ENCODE measurements around the gene TPD52L1.
A peak's percentile ranks its signal among the peaks of the same experiment; 100 is the strongest.

The TPD52L1 gene

DNA sequence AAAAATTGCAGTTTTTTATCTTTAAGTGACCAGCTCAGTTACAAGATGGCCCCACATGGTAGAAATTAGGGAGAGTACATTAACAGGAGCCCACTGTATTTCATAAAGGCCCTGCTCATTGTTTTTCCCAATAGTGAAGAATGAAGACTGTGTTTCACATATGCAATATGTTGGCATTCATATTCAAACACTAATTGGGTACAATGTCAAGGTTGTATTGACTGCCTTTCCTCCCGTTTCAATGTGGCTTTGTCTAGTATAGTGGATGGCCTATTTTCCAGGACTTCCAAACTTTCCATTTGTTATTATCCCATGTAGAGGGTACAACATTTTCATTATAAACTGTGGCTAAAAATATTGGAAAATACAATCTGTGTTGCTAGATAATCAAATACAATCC lies 96.9 kb downstream of the TPD52L1 start:
- DNase-seq, result no peak

GRCh38 chr6:125251516-125252220 lies 98.1 kb downstream of the TPD52L1 start:
- no peak for DNase-seq

DNA sequence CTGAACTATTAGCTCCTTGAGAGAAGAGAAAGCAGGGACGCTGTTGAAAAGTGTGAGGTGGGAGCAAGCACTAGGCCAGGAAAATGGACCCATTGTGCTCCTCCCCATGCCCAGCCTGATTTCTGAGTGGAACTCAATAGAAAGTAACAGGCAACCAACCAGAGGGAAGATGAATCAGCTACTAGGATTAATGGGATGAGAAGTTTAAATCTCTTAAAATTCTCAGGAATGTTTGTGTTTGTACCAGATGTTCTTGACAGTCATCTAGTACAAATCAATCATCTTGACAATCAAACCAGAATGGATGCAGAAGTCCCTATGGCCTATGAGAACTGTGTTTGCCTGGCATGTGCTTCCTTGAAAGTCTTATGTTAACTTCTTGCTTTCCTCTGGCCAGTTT lies 99.3 kb downstream of the TPD52L1 start:
- no peak for DNase-seq

DNA sequence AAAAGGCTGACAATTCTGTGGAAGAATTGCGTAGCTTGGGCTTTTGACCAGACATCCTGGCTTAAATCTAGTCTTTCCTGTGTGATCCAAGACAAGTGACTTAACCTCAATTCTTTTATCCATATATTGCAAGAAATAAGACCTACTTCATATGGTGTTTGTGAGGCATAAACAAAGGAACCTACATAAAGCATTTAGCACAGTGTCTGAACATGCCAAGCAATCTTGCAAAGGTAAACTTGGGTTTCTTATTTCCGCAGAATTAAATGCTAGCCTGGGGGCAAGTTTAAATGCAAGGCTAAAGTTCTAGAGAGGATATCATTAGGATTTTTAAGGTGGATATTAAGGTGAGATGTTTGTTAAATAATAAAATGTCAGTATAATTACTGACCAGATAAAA lies 100.3 kb downstream of the TPD52L1 start:
- DNase-seq, result no peak

DNA sequence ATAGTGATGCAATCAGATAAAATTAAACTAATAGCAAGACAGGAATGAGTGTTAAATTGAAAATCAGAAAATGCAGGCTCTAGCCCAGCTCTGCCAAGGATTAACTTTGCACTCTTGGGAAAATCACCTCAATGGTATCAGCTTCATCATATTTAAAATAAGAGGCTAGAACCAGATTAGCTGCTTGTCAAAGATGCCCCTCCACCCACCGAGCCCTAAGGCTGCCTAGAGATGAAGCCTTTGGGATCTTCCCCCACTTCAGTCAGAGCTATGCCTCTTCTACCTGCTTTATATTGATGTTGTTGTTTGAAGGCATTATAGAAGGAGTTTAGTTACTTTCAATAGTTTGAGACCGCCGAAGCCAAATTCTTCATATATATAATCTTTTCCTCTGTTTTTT lies 100.7 kb downstream of the TPD52L1 start:
- DNase-seq, result no peak

DNA sequence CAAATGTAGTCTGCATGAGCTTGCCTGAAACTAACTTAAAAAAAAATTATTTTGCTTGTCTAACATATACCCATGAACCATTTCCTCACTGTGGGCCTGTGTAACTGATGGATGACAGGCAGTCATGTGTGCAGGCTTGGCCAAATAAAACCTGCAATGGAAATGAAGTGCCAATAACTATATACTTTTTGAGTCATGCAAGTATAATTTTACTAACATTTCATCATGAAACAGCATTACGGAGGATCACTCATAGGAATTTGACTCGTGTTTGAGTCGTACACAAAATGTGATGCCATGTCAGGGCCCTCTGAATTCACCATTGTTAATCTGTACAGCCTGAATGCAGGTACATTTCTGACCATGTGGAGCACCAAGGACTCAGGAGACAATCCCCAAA lies 101.6 kb downstream of the TPD52L1 start:
- no peak for DNase-seq

- no peak for DNase-seq
Measured at GRCh38 chr6:125257351-125257750, 103.8 kb downstream of the TPD52L1 start.

GRCh38 chr6:125258651-125259353 lies 105.2 kb downstream of the TPD52L1 start:
- no peak for DNase-seq

- DNase-seq, result no peak
Measured at GRCh38 chr6:125259354-125259736, 105.8 kb downstream of the TPD52L1 start.

DNA sequence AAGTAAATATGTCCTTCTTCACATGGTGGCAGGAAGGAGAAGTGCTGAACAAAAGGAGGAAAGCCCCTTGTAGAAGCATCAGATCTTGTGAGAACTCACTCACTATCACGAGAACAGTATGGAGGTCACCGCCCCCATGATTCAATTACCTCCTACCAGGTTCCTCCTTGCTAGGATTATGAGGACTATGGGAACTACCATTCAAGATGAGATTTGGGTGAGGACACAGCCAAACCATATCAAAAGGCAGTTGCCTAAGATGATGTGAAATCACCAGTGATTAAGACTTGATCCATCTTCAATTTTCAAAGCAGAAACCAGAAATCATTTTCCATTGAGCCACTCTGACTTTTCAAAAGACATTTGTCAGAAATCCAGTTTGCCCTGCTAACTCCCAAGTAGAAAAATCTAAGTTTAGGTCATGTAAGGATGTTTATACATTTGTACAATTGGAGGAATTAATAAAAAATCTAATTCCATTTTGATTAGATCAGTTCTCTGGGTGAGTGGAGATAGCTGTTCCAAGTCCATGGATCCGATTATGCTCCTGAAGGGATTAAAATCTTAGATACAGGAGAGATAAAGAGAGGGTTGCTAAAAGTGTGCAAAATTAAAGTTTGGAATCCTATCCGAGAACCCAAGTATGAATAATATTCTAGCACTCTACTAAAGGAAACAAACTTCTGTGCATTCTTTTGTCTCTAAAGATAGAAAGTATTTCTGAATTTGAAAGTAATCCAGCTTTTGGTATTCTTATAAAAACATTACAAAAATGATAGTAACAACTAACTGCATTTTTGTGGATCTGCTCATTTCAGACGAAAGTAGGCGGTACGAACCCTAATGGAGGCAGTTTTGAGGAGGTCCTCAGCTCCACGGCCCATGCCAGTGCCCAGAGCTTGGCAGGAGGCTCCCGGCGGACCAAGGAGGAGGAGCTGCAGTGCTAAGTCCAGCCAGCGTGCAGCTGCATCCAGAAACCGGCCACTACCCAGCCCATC lies 108.7 kb downstream of the TPD52L1 start:
- DNase-seq, result no peak

DNA sequence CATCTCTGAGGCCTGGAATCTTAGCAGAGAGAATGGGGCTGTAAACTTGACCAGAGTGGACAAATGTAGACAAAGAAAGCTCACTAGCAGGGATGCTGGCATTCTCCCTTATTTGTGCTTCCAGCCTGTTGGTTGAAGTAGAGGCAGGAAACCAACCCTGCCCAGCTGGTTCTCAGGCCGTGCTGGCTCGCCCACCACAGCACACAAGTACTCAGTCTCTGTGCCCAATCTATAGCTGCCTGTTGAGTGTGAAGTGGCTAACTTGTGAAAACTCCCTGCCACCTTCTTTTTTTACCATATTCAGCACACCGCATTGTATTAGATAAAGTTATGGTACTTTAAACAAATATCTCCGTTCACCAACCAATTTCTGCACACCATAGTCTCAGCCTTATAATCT lies 110.9 kb downstream of the TPD52L1 start:
- DNase-seq, result no peak

DNA sequence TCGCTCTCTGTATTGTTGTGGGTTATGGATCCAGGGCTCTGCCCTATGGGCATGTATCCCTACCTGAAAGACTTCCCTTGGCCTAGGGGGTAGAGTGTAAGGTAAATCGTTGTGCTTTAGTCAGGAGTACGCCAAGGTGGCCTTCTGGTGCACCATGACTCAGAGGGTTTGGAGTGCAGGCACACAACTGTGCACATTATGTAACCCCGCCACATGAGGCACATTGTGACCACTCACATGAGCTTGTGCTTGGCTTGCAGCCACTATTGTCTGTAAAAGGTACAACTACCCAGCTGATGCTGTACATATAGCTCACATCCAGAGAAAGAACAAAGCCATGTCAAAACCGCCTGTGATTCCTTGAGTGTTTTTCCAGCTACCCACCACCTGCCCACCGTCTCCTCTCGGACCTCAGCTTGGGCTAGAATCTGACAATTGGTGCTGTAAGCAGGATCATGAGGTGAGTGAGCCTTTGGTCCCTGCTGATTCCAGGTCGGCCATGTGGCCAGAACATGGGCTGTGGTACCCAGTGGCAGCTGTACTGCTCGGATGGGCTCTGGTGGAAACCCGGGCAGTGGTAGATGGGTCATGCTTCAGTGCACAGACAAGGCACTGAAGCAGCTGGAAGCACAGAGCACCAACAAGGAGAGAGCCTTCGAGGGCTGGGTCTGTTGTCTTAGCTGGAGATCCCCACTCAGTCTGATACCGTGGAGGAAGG lies 114.4 kb downstream of the TPD52L1 start:
- no peak for DNase-seq

DNA sequence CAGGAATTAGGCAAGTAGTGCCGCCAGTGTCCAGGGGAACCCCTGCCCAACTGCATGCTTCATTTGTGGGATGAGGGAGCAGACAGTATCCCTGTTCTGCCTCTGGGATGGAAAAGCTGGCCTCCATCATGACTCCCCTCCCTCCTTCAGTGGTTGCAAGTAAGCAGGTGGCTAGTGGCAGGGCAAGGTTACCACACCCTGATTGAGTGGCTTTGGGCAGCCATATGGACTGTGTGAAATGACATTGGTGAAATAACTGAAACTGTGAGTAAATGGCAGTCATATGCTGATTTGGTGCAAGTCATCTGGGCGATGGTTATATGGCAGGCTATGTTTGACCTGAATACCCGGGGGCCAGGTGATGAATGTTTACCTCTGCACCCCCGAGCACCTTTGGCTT lies 115.2 kb downstream of the TPD52L1 start:
- no peak for DNase-seq

- no peak for DNase-seq
Measured at GRCh38 chr6:125269328-125269985, 115.9 kb downstream of the TPD52L1 start.

GRCh38 chr6:125270380-125270779 lies 116.8 kb downstream of the TPD52L1 start:
- DNase-seq, result no peak

- no peak for DNase-seq
Measured at GRCh38 chr6:125271486-125272159, 118.0 kb downstream of the TPD52L1 start.

DNA sequence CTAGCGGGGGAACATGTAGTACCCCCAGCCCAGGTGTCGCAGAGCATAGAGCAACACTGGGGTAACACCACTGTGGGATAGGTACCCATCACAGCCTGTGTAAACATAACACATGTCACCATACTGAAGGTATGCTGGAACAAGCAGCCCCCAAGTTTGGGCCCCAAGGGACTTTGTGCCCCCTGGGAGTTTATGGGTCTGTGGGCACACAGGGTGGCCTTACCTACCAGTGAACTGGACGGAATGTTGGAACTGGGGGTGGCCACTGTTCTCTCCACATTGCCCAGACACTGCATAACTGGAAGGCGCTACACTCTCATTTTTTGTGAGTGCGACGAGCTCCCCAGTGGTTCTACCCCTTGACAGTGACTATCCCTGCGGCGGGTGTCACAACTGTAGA lies 119.7 kb downstream of the TPD52L1 start:
- DNase-seq, result no peak

DNA sequence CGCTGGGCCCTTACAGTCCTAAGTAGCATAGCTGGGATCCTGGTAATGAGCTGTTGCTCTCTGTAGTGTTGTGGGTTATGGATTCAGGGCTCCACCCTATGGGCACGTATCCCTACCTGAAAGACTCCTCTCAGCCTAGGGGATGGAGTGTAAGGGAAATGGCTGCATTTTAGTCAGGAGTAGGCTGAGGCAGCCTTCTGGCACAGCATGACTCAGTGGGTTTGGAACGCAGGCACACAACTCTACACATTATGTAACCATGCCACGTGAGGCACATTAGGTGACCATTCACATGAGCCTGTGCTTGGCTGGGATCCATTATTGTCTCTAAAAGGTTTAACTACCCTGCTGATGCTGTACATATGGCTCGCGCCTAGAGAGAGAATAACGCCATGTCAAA lies 120.4 kb downstream of the TPD52L1 start:
- no peak for DNase-seq

GRCh38 chr6:125274935-125275334 lies 121.4 kb downstream of the TPD52L1 start:
- DNase-seq, result no peak

GRCh38 chr6:125275779-125276178 lies 122.2 kb downstream of the TPD52L1 start:
- no peak for DNase-seq

GRCh38 chr6:125277838-125278237 lies 124.3 kb downstream of the TPD52L1 start:
- peak; percentile 89 for DNase-seq

DNA sequence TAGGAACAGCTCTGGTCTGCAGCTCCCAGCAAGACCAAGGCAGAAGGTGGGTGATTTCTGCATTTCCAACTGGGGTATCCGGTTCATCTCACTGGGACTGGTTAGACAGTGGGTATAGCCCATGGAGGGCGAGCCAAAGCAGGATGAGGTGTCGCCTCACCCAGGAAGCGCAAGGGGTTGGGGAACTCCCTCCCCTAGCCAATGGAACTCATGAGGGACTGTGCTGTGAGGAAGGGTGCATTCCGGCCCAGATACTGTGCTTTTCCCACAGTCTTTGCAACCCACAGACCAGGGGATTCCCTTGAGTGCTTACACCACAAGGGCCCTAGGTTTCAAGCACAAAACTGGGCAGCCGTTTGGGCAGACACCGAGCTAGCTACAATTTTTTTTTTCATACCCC lies 126.4 kb downstream of the TPD52L1 start:
- DNase-seq, result no peak

All from DMS79 treated with DMSO at 0.1 percent for 48 hours (cell line).